GM12878 (cell line): Measurements from ENCODE around the gene DMBX1. TPM values are rescaled to one million over a fixed set of nuclear protein-coding genes. Genes with fewer than 3 reads are reported as not detected.

Experiments used
- ATAC-seq: fragments of 200-7000 bp; cut with Tn5 transposase; 3 replicates; pipeline ENCODE4 v1.9.1; 2020; ENCODE audit warnings: mild to moderate bottlenecking, moderate library complexity
- BruUV-seq: library from RNA; stranded (reverse); fragments of 400-500 nt; replicated peaks from 2 replicates; lab custom pipeline; 2021; lab: Mats Ljungman, UMichigan
- CTCF ChIA-PET: fragments of 300-600 bp; sonication (Branson Sonifier 250); formaldehyde crosslinking; extraction: SDS; loops from one replicate; lab custom pipeline; 2021; ENCODE audit warnings: inconsistent platforms; lab: Yijun Ruan, JAX
- POLR2A ChIA-PET: fragments of 350-600 bp; formaldehyde crosslinking; extraction: SDS; loops from one replicate; lab custom pipeline; 2021; ENCODE audit warnings: inconsistent platforms; lab: Charles Lee
- RAD21 ChIA-PET: fragments of 300-600 bp; sonication (Branson Sonifier 250); formaldehyde crosslinking; loops from one replicate; lab custom pipeline; 2023; ENCODE audit warnings: antibody characterized with exemption; ENCODE audit not compliant: unreplicated experiment; lab: Charles Lee
- SMC1A ChIA-PET: fragments of 300-600 bp; sonication (Branson Sonifier 250); formaldehyde crosslinking; loops from one replicate; lab custom pipeline; 2023; ENCODE audit not compliant: unreplicated experiment, uncharacterized antibody; lab: Charles Lee
- DNase-seq: peaks from one replicate; pipeline ENCODE4 v3.0.0-alpha.2; 2011; ENCODE audit warnings: low read depth, low spot score
- FAIRE-seq: peaks from 3 replicates; lab custom pipeline; 2011; peaks lifted over from hg19 to GRCh38; lab: Jason Lieb, UNC
- H2AFZ ChIP-seq: 2 replicates; pipeline ENCODE4 v1.6.0; 2011; ENCODE audit warnings: low read depth, low read length, control low read depth; ENCODE audit not compliant: control insufficient read depth
- H3K27ac ChIP-seq: 2 replicates; pipeline ENCODE4 v1.5.1; 2011; ENCODE audit warnings: control low read depth; ENCODE audit not compliant: control insufficient read depth, insufficient read depth
- H3K27me3 ChIP-seq, 2 experiments: replicated peaks in 1 of 2; 2 replicates each; pipeline versions ENCODE4 v1.6.0 to v1.6.1; 2011; ENCODE audit warnings: low read length in 1 of 2; ENCODE audit not compliant: control insufficient read depth in 2 of 2, insufficient read depth in 2 of 2
- H3K36me3 ChIP-seq, 2 experiments: 2 replicates each; pipeline ENCODE4 v1.5.1; 2011; ENCODE audit warnings: low read length in 1 of 2; ENCODE audit not compliant: control insufficient read depth in 2 of 2, insufficient read depth in 2 of 2
- H3K4me1 ChIP-seq: 2 replicates; pipeline ENCODE4 v1.6.1; 2011; ENCODE audit warnings: mild to moderate bottlenecking, low read length, moderate library complexity, mixed read lengths; ENCODE audit not compliant: control insufficient read depth, insufficient read depth
- H3K4me2 ChIP-seq: 2 replicates; pipeline ENCODE4 v1.6.0; 2011; ENCODE audit warnings: control low read depth; ENCODE audit not compliant: control insufficient read depth, insufficient read depth
- H3K4me3 ChIP-seq: fragments of 200-600 bp; sonication (generic); 2 replicates; pipeline ENCODE4 v1.5.1; 2016
- H3K79me2 ChIP-seq: 2 replicates; pipeline ENCODE4 v1.6.0; 2011; ENCODE audit warnings: low read length; ENCODE audit not compliant: control insufficient read depth, insufficient read depth
- H3K9ac ChIP-seq: 2 replicates; pipeline ENCODE4 v1.8.0; 2011; ENCODE audit warnings: low read length, control low read depth, mixed read lengths; ENCODE audit not compliant: control insufficient read depth, insufficient read depth
- H3K9me3 ChIP-seq: replicated peaks from 3 replicates; pipeline ENCODE4 v1.5.1; 2011; ENCODE audit warnings: mild to moderate bottlenecking, low read length; ENCODE audit not compliant: control insufficient read depth, insufficient read depth
- H4K20me1 ChIP-seq: 2 replicates; pipeline ENCODE4 v1.6.0; 2011; ENCODE audit not compliant: control insufficient read depth, insufficient read depth
- BHLHE40 ChIP-seq, 2 experiments: fragments of 450-650 bp in 1 of 2; IDR thresholded peaks; 2 replicates each; pipeline ENCODE4 v1.6.1; 2011 to 2017; ENCODE audit warnings: low read depth in 2 of 2, borderline replicate concordance in 1 of 2, improper control_type of control experiment in 1 of 2, low read length in 1 of 2, mild to moderate bottlenecking in 1 of 2
- CBX5 ChIP-seq: sonication (generic); IDR thresholded peaks from 2 replicates; pipeline ENCODE4 v1.6.1; 2016; ENCODE audit warnings: low read depth, moderate library complexity, mild to moderate bottlenecking, inconsistent platforms
- CREM ChIP-seq: IDR thresholded peaks from 2 replicates; pipeline ENCODE4 v1.6.1; 2014; ENCODE audit warnings: antibody characterized with exemption, low read depth
- FOS ChIP-seq: IDR thresholded peaks from 3 replicates; pipeline ENCODE4 v1.6.1; 2011; ENCODE audit warnings: borderline replicate concordance; ENCODE audit not compliant: insufficient read length; ENCODE audit errors: extremely low read depth
- KLF5 ChIP-seq: fragments of 450-650 bp; IDR thresholded peaks from 2 replicates; pipeline ENCODE4 v1.6.1; 2014; ENCODE audit warnings: mild to moderate bottlenecking; ENCODE audit not compliant: partially characterized antibody
- LARP7 ChIP-seq: fragments of 450-650 bp; IDR thresholded peaks from 2 replicates; pipeline ENCODE4 v1.6.1; 2017; ENCODE audit warnings: mild to moderate bottlenecking
- NFXL1 ChIP-seq: fragments of 450-650 bp; IDR thresholded peaks from 2 replicates; pipeline ENCODE4 v1.6.1; 2017; ENCODE audit warnings: antibody characterized with exemption, mild to moderate bottlenecking, borderline replicate concordance
- NR2C2 ChIP-seq: IDR thresholded peaks from 2 replicates; pipeline ENCODE4 v1.6.1; 2011; ENCODE audit warnings: borderline replicate concordance, low read depth; ENCODE audit not compliant: control insufficient read depth, insufficient read length
- NR2F1 ChIP-seq: fragments of 450-650 bp; conservative IDR thresholded peaks from 2 replicates; pipeline ENCODE4 v1.6.1; 2017; ENCODE audit warnings: mild to moderate bottlenecking
- NRF1 ChIP-seq: conservative IDR thresholded peaks from 2 replicates; pipeline ENCODE4 v1.6.1; 2011; ENCODE audit warnings: mild to moderate bottlenecking, low read depth, low read length, improper control_type of control experiment
- RAD21 ChIP-seq: IDR thresholded peaks from 2 replicates; pipeline ENCODE4 v1.6.1; 2011; ENCODE audit warnings: mild to moderate bottlenecking, low read depth, low read length, moderate library complexity; ENCODE audit not compliant: insufficient read depth
- RAD51 ChIP-seq: fragments of 450-650 bp; IDR thresholded peaks from 2 replicates; pipeline ENCODE4 v1.6.1; 2016; ENCODE audit warnings: moderate library complexity, mild to moderate bottlenecking, inconsistent platforms
- ZBTB4 ChIP-seq: fragments of 450-650 bp; formaldehyde crosslinking; IDR thresholded peaks from 2 replicates; pipeline ENCODE4 v1.4.0; 2022; ENCODE audit warnings: mild to moderate bottlenecking, moderate library complexity
- WGBS: methylation state at CpG from one replicate; pipeline ENCODE4 v1.1.6; 2016; ENCODE audit warnings: low lambda C conversion rate; ENCODE audit not compliant: insufficient replicate concordance, insufficient coverage; ENCODE audit errors: missing lambda C conversion rate; 5-methylcytosine and 5-hydroxymethylcytosine counted together
- in situ Hi-C: fragments of 300-500 bp; cut with MboI; formaldehyde crosslinking; loops from 9 replicates; pipeline ENCODE4 v1.14.3; 2018; ENCODE audit warnings: mixed read lengths
- intact Hi-C: fragments of 100-400 bp; cut with micrococcal nuclease; formaldehyde crosslinking; loops from one replicate; pipeline ENCODE4 v1.14.2; 2022; ENCODE audit not compliant: unreplicated experiment
- polyA plus RNA-seq, 11 experiments: library from polyadenylated mRNA; depleted of rRNA in 4 of 11; unstranded in 6 of 11; stranded (reverse) in 5 of 11; fragments of >200 nt; fragmentation: Nextera tagmentation in 4 of 11; fragmentation: Illumina TruSeq in 1 of 11; extraction: Ambion mirVana in 4 of 11; extraction: Trizol in 1 of 11; gene quantifications; 1 replicate in 1 of 11; 2 replicates in 10 of 11; pipeline versions ENCODE4 v1.2.1 to v1.2.3, GENCODE V29; 2011 to 2016; ENCODE audit warnings: inconsistent platforms in 2 of 11, missing spikeins in 2 of 11, low read depth in 1 of 11
- total RNA-seq, 4 experiments: library from RNA; depleted of rRNA in 3 of 4; stranded (reverse); fragments of >200 nt in 3 of 4; fragmentation: Illumina TruSeq in 1 of 4; extraction: Trizol in 1 of 4; gene quantifications; 2 replicates each; pipeline versions ENCODE4 v1.2.1 to v1.2.3, GENCODE V29; 2013 to 2021
- TF ChIP-seq, protein P1 (sequence below): IDR thresholded peaks from 2 replicates; pipeline ENCODE4 v1.6.1; 2012; ENCODE audit warnings: mild to moderate bottlenecking, low read depth, low read length
- TF ChIP-seq, protein P2 (sequence below): fragments of 450-650 bp; IDR thresholded peaks from 2 replicates; pipeline ENCODE4 v1.6.1; 2016; ENCODE audit warnings: mild to moderate bottlenecking

The DMBX1 gene
- total and polyA plus RNA-seq, 10 of the 15 experiments (the other 5 are each of a cell fraction or from before 2014, with no cell fraction given), result 0.03 TPM; not detected in 9

DNA sequence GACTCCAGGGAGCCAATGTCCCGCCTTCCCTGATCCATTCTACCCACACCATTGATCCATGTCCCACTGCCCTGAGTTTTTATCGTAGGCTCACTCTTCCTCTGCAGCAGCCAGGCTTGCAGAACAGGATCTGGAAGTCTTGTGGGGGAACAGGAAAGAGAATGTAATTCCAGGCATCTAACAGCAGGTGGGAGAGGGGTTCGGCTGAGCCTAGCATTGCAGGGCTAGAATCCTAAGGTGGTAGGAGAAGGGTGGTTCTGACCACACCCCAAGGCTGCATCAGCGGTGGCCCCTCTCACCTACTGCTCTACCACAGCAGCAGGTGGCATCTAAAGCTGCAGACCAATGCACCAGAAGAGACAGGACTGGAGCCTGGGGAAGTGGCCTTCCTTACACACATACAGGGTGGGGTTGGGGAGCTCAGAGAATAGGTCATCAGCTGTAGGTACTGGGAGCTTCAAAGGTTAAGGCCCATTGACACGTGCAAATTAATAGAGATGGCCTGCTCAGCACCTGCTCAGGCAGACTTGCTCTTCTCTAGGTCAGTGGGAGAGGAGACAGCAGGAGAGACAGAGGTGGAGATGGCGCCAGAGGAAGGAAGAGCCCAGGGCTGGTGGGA, 41.3 kb downstream of the DMBX1 start:
- in situ Hi-C loops, result no loop called here
- Histone ChIP-seq H3K79me2 (no peaks in the 10 kb centered on the region), H3K4me2 (no peak overlapping the region), H3K27me3 (peaks cover 5 to 12% of the 10 kb centered on the region in 2 experiments; a peak in 2 of 4 replicates), H3K36me3 (no peaks in the 10 kb centered on the region), H3K9me3 (no peaks in the 10 kb centered on the region), H3K9ac (no peak overlapping the region), H3K4me3 (no peak overlapping the region), H2AFZ (no peak overlapping the region), H4K20me1 (no peaks in the 10 kb centered on the region), H3K4me1 (no peaks in the 10 kb centered on the region), H3K27ac (no peak overlapping the region)
- FAIRE-seq, result no peak
- ATAC-seq, result no peak
- ChIA-PET SMC1A (no interaction called here), CTCF (interaction anchor here (3.3 to 6.9 kb wide), 4 partner anchors 44 to 89 kb away, joined by 12 to 93 read pairs (median 48); no protein-coding TSS in a partner anchor), RAD21 (no interaction called here), POLR2A (no interaction called here)
- intact Hi-C loops, result loop anchor here (5.0 kb wide), 1 partner anchor 196 kb away; no protein-coding TSS in a partner anchor
- no peak for DNase-seq
- BruUV-seq, result no TSS peak
- WGBS, result 9% methylated on average over 6 of the region's 6 CpGs
- TF ChIP-seq RAD51 (no peak), NFXL1 (no peak), LARP7 (no peak), BHLHE40 (IDR thresholded peaks at IDR 0.05; ENCODE audit: borderline replicate concordance in 1 of 2, low read depth in 2 of 2, low read length in 1 of 2) (no peak), NR2F1 (no peak), CREM (no peak), RAD21 (no peak), NRF1 (no peak), KLF5 (no peak), CBX5 (no peak), NR2C2 (no peak), ZBTB4 (CRISPR knock-in tag) (no peak), FOS (no peak)
- TF ChIP-seq, protein P1, sequence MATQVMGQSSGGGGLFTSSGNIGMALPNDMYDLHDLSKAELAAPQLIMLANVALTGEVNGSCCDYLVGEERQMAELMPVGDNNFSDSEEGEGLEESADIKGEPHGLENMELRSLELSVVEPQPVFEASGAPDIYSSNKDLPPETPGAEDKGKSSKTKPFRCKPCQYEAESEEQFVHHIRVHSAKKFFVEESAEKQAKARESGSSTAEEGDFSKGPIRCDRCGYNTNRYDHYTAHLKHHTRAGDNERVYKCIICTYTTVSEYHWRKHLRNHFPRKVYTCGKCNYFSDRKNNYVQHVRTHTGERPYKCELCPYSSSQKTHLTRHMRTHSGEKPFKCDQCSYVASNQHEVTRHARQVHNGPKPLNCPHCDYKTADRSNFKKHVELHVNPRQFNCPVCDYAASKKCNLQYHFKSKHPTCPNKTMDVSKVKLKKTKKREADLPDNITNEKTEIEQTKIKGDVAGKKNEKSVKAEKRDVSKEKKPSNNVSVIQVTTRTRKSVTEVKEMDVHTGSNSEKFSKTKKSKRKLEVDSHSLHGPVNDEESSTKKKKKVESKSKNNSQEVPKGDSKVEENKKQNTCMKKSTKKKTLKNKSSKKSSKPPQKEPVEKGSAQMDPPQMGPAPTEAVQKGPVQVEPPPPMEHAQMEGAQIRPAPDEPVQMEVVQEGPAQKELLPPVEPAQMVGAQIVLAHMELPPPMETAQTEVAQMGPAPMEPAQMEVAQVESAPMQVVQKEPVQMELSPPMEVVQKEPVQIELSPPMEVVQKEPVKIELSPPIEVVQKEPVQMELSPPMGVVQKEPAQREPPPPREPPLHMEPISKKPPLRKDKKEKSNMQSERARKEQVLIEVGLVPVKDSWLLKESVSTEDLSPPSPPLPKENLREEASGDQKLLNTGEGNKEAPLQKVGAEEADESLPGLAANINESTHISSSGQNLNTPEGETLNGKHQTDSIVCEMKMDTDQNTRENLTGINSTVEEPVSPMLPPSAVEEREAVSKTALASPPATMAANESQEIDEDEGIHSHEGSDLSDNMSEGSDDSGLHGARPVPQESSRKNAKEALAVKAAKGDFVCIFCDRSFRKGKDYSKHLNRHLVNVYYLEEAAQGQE, result no peak
- TF ChIP-seq, protein P2, sequence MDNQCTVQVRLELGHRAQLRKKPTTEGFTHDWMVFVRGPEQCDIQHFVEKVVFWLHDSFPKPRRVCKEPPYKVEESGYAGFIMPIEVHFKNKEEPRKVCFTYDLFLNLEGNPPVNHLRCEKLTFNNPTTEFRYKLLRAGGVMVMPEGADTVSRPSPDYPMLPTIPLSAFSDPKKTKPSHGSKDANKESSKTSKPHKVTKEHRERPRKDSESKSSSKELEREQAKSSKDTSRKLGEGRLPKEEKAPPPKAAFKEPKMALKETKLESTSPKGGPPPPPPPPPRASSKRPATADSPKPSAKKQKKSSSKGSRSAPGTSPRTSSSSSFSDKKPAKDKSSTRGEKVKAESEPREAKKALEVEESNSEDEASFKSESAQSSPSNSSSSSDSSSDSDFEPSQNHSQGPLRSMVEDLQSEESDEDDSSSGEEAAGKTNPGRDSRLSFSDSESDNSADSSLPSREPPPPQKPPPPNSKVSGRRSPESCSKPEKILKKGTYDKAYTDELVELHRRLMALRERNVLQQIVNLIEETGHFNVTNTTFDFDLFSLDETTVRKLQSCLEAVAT, result no peak
